Vagina (tissue), 2 donors: Measurements from ENCODE around the gene FGFR2.

Experiments
- CTCF ChIP-seq, 3 experiments: fragments of 450-650 bp in 2 of 3; fragments of 200-600 bp in 1 of 3; sonication (generic) in 1 of 3; IDR thresholded peaks; one replicate each; pipeline ENCODE4 v1.5.1; 2017 to 2019; ENCODE audit warnings: antibody characterized with exemption in 3 of 3, mild to moderate bottlenecking in 2 of 3, moderate library complexity in 2 of 3
- POLR2A ChIP-seq, 2 donors: fragments of 450-650 bp; IDR thresholded peaks; one replicate each; pipeline ENCODE4 v1.6.1; 2017; ENCODE audit warnings: antibody characterized with exemption in 2 of 2, mild to moderate bottlenecking in 2 of 2, moderate library complexity in 2 of 2
- POLR2AphosphoS5 ChIP-seq, 2 donors: sonication (generic); formaldehyde crosslinking; IDR thresholded peaks; one replicate each; pipeline ENCODE4 v1.9.0; 2017; ENCODE audit warnings: antibody characterized with exemption in 2 of 2, mild to moderate bottlenecking in 2 of 2, low read depth in 1 of 2; ENCODE audit not compliant: insufficient read depth in 1 of 2

GRCh38 chr10:121503587-121504051 lies 94.6 kb downstream of the FGFR2 start:
- TF ChIP-seq CTCF (IDR thresholded peaks at IDR 0.05) (no peak), POLR2A (IDR thresholded peaks at IDR 0.05) (no peak), POLR2AphosphoS5 (IDR thresholded peaks at IDR 0.05; ENCODE audit: insufficient read depth in 1 of 2, low read depth in 1 of 2) (no peak)
